Stromal cell of bone marrow (primary cell): Measurements from ENCODE around the gene NOTCH1.
"Not testable (repeated sequence)": the region's sequence is repeated elsewhere in the genome, so short reads cannot be mapped to it uniquely, and the experiment has no call there.

Source experiments
- DNase-seq: peaks from one replicate; pipeline ENCODE4 v3.0.0-alpha.2; 2012; ENCODE audit warnings: low read depth

The NOTCH1 gene

DNA sequence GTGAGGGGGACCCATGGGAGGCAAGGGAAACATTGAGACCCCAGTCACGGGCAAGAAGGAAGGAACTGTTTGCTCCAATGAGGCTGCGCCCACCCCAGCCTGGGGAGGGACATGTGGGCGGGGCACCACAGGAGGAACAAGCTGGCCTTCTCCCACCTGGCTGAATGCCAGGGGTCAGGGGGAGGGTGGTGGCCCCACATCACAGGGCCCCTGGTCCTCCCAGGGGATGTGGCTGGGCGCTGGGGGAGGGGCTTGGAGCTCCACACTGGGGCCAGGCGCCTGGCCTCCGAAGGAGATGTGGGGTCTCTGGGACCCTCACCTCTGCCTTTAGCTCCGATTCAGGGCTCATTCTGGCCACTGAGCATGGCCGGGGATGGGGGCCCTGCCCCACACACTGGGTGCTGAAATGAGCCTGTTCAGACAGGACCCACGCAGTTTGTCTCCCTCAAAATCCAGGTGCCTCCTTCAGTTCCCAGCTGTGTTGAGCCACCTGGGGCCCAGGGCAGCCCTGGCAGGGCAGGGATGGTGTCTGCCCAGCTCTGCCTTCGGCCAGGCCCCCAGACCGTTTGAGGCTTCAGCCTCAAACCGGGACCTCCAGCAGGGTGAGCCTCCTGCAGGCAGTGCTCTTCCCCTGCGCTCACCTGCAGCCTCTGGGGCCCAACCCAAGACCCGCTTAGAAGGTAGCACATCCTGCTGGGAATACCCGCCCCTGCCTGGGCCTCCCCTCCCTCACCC, 33.2 kb upstream of the NOTCH1 start:
- no peak for DNase-seq

DNA sequence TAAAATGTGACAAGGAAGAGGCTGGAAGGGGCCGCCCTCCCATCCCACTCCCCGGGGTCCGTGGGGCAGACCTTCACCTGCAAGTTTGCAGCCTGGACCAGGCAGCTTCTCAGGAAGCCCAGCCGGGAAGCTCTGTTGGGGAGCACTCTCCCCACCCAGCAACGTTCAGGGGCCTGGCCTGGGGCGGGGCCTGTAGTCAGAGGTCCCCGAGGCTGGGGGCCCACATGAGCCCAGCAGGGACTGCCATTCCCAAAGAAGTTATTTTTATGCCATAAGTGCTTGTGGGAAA, 32.7 kb upstream of the NOTCH1 start:
- no peak for DNase-seq

DNA sequence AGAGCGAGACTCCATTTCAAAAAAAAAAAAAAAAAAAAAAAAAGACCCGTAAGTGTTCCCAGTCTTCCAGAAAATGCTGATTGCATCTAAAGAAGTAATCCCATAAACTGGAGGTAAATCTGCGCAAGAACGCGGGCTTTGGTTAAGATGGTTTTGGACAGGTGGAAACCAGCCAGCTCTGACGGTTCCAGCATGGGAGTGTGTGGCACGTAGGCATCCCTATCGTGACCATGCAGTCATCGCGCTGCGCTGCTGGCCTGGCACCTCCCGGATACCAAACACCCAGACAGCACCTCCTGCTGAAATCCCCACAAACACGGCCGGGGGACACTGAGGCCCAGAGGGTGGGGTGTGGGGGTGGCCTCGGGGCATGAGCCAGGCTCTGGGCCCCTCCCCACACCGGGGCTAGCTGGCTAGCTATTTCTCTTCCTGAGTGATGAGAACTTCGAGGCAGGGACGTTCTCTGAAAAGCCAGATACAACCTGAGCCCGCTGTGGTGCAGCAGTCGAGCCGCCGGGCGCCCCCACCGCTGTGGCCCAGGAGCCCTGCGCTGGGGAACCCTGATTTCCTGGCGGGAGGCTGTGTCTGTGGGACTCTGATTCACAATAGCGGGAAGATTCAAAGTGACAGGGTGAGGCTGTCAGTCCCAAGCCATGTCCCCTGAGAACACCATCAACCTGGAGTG, 32.2 kb upstream of the NOTCH1 start:
- no peak for DNase-seq

DNA sequence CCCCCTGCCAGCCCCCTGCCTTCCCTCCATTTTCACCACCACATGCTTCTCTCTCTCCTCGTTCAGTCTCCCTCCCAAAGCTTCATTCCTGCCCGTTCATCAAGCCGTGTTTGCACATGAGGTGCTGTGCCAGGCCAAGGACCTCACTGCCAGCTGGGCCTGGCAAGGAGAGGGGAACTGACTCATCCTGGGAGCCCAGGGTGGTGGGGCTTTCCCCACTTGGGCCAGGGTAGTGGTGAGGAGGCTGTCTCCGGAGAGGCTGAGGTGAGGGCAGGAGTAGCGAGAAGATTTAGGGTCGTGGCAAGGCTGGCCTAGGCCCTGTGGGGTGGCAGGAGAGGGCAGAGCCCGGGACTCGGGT, 30.4 kb upstream of the NOTCH1 start:
- DNase-seq: no peak

DNA sequence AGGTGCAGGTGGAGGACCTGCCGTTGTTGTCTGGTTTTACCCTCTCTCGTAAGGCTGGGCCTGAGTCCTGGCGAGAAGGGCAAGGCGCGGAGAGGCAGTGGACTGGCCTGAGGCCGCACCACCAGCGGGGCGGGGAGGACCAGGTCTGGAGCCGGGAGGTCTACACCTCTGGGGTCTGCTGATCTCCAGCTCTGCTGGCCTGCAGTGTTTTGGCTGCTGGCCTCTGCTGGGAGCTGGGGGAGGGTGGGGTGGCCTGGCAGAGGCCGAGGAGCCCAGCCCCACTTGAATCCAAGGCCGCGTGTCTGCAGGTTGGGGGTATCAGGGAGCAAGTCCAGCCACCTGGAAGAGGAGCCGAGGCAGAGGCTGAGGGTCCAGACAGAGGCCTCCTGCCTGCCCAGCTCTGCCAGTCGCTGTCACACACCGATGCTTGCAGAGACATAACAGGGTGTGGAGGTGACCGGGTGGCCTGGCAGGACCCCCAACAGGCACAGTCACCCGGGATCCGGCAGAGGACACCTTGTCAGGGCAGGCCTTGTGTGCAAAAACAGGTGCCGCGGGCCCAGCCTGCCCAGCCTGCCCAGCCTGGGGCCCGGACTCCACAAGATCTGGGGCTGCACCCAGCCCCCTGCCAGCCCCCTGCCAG, 29.9 kb upstream of the NOTCH1 start:
- DNase-seq: no peak

DNA sequence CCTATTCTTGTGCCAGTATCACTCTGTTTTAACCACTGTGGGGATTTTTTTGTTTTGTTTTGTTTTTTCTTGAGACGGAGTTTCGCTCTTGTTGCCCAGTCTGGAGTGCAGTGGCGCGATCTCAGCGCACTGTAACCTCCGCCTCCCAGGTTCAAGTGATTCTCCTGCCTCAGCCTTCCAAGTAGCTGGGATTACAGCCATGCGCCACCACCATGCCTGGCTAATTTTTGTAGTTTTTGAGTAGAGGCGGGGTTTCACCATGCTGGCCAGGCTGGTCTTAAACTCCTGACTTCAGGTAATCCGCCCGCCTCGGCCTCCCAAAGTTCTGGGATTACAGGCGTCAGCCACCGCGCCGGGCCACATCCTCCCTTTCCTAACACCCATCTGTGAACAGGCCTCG, 28.8 kb upstream of the NOTCH1 start:
- not testable (repeated sequence) for DNase-seq

DNA sequence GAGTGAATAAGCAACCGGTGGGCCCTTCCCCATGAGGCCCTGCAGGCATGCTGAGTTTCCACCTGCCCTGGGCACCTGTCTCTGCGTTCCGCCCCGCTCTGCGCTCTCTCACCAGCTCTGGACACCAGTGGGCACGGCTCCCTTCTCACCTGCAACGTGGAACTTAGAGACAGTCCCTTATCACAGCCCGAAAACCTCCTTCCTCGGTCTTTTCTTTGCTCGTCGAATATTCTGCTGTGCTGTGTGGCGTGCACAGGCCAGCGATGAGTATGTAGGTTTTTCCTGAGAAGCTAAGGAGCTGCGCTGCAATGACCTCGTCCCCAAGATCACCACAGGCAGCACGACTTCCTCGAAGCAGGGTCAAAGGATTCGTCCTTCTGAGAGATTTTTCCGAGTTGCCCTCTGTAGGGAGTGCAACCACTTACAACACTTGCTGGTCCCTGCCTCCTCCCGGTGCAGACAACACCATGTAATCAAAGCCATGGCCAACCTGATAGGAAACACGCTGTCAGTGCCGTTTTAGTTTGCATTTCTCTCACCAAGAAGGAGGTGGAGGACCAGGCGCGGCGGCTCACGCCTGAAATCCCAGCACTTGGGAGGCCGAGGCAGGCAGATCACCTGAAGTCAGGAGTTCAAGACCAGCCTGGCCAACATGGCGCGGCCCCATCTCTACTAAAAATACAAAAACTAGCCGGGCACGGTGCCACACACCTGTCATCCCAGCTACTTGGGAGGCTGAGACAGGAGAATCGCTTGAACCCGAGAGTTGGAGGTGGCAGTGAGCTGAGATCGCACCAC, 27.2 kb upstream of the NOTCH1 start:
- no peak for DNase-seq

DNA sequence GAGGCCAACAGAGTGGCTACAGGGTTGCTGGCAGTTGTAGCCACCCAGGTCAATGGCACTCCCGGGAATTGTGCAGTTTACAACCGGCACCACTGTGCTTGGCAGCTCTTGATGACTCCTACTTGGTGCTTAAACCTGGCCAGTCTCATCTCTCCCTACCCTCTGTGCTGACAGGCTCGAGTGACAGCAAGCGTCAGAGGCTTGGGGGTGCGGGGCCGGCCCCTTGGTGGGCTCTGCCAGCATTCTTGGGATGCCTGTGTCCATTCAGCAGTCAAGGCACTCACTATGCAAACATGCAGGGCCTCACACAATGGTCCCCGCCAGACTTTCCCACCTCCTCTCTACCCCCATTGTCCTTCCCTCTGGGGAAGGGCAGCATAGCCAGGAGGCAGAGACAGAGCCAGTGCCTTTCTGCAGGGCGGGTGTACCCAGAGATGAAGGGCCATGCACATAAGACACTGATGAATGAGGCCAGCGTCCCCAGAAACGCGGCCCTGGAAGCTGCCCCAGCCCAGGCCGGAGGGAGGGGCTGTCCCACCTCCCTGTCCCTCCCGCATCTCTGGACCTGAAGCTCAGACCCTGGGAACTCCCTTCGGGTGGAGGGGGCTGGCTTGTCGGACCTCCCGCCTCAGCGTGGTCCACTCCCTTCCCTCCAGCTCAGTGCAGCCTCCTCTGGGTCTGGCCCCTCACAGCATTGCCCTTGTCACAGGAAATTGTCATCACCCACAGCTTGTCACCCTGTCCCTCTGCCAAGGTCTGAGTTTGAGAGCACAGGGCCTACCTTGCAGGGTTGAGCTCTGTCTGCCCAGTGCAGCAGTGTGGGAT, 26.4 kb upstream of the NOTCH1 start:
- no peak for DNase-seq

DNA sequence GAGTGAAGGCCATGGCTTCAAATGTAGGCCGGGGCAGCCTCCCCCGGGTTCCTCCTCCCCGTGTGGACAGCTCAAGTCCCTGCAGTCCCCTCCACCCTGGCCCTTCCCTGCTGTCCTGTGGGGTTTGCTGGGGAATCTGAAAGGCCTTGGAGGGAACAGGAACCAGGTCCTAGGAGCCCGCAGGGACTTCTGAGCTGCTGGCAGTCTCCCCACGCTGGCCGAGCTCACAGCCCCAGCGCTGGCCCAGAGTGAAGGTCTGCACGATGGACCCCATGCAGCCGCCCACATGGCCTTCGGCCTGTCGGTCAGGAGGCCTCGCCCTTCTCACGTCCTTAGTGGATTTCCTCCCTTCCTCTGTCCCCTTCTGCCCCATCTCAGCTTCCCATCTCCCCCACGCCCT, 25.7 kb upstream of the NOTCH1 start:
- DNase-seq: no peak

DNA sequence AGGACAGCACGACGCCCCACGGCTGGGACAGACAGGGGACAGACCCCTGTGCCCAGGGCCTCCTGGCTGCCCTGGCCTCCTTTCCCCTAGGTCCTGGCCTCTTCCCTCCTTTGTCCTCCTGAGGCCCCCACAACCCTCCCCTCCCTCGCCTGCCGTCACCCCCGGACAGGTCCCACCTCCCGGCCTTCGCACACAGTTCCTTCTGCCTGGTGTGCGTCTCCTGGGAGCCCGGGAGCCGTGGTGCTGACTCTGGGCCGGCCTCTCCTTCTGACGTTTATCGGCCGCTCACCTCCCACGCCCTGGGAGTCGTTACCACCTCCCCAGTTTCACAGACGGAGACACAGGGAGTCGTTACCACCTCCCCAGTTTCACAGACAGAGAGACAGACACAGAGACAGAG, 25.1 kb upstream of the NOTCH1 start:
- no peak for DNase-seq

DNA sequence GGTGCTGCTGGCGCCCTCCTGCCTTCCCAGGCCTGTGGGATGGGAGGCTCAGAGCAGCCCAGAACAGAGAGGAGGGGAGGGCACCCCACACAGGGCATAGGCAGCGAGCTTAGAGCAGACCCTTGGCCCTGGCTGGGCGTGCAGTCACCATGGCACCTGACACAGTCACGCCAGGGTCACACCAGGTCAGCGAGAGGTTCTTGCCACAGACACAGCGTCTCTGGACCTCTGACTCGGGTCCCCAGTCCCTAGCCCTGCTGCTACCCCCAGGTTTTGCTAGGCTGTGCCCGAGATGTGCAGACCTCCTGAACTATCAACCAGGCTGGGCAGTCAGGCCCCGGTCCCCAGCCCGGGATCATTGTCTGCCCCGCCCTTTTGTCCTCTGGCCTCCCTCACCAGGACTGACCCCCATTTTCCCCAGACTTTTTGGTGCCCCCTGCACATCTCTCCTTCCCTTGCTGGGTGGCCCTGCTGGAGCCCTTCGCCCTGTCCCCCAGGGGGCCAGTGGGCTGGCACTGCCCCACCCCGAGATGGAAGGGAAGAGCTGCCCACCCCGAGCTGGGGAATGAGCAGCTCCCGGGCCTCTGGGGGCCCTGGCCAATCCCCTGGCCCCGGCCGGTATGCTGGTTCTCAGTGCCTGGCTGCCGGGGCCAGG, 24.5 kb upstream of the NOTCH1 start:
- no peak for DNase-seq

DNA sequence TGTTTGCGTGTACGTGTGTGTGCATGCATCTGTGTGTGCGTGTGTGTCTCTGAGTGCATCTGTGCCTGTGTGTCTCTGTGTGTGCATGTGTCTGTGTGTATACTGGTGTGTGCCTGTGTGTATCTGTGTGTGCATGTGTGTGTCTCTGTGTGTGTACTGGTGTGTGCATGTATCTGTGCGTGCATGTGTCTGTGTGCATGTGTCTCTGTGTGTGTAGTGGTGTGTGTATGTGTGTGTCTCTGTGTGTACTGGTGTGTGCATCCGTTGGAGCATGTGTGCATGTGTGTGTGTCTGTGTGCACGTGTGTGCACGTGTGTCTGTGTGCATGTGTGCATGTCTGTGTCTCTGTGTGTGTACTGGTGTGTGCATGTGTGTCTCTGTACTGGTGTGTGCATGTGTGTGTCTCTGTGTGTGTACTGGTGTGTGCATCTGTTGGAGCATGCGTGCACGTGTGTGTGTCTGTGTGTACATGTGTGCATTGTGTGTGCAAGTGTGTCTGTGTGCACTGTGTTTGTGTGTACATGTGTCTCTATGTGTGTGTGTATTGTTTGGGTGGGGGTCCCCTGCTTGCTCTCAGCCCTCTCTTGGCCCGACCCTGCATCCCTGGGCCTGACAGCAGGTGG, 23.8 kb upstream of the NOTCH1 start:
- DNase-seq: no peak

DNA sequence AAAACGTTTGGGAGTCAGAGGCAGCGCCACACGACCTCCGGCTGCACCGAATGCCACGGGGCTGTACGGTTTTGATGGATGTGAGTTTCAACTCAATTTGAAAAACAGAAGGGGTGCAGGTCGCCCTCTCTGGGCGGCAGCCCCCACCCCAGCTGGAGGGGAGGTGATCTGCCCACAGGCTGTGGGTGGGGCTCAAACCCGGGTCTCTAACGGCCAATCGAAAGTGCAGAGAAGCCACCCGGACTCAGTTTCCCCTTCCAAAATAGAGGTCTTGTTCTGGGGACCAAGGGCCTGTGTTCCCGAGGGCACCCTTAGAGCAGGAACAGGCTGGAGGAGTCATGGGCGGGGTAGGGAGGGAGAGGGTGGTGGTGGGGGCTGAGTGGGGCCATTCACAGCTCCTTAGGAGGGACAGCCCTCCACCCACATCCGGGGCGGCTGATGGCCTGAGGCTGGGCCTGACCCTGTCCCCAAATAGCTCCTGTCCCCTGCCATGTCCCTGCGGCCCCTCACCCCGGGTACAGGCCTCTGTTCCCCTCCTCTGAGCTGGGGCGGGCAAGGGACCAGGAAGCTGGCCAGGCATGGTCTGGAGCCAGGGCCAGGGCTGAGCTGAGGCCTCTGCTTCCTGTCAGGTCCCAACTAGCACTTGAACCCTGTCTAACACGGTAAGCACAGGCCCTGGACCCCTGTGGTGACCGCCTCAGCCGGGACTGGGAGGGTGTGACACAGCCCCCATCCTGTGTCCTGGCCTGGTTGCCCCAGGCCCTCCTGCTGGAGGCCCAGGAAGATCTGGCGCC, 22.6 kb upstream of the NOTCH1 start:
- no peak for DNase-seq

DNA sequence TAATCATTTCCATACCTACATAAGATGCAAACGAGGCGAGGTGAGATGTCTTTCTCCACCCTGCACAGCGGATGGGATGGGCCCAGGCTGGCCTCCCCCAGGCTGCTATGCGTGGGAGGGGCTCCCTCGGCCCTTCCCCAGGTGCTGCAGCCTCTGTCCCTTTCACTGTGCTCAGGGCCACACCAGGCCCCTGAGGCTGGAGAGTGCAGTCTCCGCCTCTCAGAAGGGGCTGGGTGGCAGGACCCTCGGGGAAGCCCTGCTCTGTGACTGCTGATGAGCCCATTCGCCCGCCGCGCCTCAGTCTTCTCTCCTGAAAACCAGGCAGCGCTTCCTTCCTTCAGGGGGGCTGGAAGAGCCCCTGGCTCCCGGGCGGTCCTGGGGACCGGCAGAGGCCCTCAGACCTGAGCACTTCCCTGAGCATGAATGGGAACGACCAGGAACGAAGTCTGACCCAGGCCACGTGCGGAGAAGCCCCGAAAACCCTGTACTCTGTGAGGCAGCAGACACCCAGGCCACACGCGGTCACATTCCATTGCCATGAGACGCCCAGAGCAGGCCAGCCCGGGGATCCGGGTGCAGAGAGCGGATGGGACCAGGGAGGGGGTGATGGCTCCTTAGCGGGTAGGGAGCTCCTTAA, 21.9 kb upstream of the NOTCH1 start:
- peak; percentile 51 for DNase-seq

DNA sequence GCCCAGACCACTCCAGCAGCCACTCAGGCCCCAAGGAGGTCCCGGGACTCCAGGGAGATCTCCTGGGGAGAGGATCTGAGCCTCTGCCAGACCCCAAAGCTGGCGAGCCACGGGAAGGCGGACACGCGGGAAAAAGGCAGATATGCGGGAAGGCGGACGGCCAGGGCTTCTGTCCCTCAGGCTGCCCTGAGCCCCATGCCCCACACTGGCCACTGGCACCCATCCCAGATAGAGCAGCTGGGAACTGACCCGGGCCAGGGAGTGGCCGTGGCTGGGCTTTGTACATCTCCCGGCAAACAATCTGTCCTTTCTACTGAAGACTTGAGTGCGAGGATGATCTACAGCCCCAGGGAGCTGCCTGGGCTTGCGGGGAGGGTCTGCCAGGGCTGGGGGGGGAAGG, 21.1 kb upstream of the NOTCH1 start:
- DNase-seq: no peak

DNA sequence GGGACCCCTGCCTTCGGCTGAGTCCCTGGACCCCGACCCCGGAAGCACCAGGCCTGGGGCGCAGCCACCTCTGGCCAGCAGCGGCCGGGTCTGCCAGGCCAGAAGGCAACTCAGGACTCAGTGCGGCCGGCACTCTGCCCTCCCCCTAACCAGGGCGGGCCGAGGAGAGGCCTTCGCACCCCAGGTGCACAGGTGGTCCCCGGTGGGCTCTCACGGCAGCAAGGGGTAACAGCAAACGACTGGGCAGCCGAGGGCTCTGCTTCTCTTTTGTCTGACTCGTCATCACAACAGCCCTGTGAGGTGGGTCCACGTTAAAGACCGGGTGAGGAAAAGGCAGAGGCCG, 20.7 kb upstream of the NOTCH1 start:
- no peak for DNase-seq

DNA sequence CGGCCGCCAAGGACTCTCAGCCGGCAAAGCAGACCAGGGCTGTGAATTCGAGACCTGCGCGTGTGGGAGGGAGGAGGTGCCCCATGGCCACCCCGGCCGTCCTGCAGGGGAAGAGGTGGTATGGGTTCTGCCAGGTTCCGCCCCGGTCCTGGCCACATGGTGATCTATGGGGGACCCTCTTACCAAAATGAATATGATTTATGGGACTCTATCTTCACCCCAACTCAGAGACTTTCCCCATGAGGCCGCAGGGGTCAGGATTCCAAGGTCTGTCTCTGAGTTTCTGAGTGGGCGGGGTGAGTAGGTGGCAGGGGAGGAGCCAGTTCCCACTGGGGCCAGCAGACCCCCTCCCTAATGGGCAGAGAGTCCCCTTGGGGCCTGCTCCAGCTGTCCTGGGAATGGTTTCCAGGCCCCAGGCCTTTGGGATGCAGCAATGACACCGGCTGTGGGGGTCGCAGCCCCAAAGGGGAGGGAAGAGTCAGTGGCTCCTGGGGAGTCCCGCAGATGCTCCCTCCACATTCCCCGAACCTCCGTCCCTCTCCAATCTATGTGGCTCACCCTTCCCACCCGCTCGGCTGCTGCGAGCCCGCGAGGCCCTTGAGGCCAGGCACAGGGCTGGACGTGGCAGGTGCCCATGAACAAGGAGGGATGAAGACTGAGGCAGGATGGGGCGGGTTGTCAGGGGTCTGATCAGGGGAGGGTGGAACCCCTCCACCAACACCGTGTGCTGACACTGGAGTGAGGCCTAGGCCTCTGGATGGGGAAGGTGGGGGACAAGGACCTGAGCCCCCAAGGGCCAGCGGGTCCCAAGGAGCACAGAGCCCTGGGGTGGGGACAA, 20.1 kb upstream of the NOTCH1 start:
- DNase-seq: no peak

DNA sequence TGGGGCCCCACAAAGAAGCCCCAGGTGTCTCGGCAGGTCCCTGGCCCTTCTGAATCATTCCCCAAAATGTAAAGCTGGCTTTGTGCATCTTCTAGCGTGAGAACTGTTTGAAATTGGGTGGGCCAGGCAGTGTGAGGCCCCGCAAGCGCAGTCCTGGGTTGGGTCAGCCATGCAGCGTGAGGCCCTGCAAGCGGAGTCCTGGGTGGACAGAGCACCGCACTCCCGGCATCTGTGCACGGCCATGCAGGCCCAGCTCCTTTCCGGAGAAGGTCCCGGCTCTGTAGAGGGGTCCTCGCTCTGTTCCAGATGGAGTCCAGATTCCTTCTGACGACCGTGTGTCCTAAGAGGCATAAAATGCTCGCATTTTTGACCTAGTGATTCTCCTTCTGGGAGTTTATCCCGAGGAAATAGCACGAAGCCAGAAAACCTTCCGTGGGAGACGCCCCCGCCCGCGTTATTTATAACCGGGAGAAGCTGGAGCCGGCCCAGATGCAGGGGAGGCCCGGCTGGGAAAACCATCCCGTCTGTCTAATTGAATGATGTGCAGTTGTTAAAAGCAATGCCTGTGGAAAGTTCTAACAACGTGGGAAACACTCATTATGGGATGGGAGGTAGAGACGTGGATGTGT, 19.4 kb upstream of the NOTCH1 start:
- DNase-seq: no peak
